Measurements from ENCODE around the gene C13orf42. TPM values are rescaled to one million over a fixed set of nuclear protein-coding genes. Genes with fewer than 3 reads are reported as not detected.

C13orf42 gene
- polyA plus RNA-seq, 2 of the 4 experiments (the other 2 are of a cell fraction) = not detected

GRCh38 chr13:51155161-51155560 is 44.1 kb upstream of the C13orf42 start:
- DNase-seq (ENCODE audit: low read depth in 1 of 2, low spot score in 1 of 2) (no peak), ATAC-seq (no peak), FAIRE-seq (no peak)
- TF ChIP-seq ZNF302 (CRISPR knock-in tag; IDR thresholded peaks at IDR 0.05) (no peak), NR3C1 (IDR thresholded peaks at IDR 0.05) (no peak), SMC3 (IDR thresholded peaks at IDR 0.05) (no peak), KDM5A (IDR thresholded peaks at IDR 0.05) (no peak), PBX3 (IDR thresholded peaks at IDR 0.05) (no peak), SREBF2 (IDR thresholded peaks at IDR 0.05) (no peak), USF2 (IDR thresholded peaks at IDR 0.05) (no peak)
- no peak overlapping the region for H3K27ac ChIP-seq
- ChIA-PET CTCF (interaction anchor here (1.2 to 2.1 kb wide), 3 partner anchors 35 to 973 kb away, joined by 3 to 7 read pairs (median 4); partner anchors contain the start of gene NEK5), POLR2A (no interaction called here)
- H3K4me3 ChIP-seq = no peak overlapping the region
- H3K9me3 ChIP-seq = no peaks in the 10 kb centered on the region
- WGBS (ENCODE audit: missing lambda C conversion rate) = 67% methylated on average over 1 of the region's 1 CpG
- H3K4me1 ChIP-seq = no peaks in the 10 kb centered on the region
- no peak overlapping the region for H3K4me2 ChIP-seq

GRCh38 chr13:51154029-51154555 is 43.0 kb upstream of the C13orf42 start:
- DNase-seq (ENCODE audit: low read depth in 1 of 2, low spot score in 1 of 2) (no peak), FAIRE-seq (no peak), ATAC-seq (no peak)
- POLR2A ChIA-PET = no interaction called here
- H3K4me1 ChIP-seq = no peaks in the 10 kb centered on the region
- CTCF ChIA-PET = interaction anchor here (0.8 to 1.0 kb wide), 3 partner anchors 130 to 644 kb away, joined by 3 to 7 read pairs (median 3); no protein-coding TSS in a partner anchor
- no peak overlapping the region for H3K4me2 ChIP-seq
- WGBS (ENCODE audit: missing lambda C conversion rate) = 86% methylated on average over 7 of the region's 7 CpGs
- no peaks in the 10 kb centered on the region for H3K9me3 ChIP-seq
- H3K27ac ChIP-seq = no peak overlapping the region
- peak; percentile 63 for TF ChIP-seq MAFK (IDR thresholded peaks at IDR 0.05; ENCODE audit: partially characterized antibody)
- no peak for TF ChIP-seq JUN (IDR thresholded peaks at IDR 0.05)
- no peak for TF ChIP-seq HOXB5 (CRISPR knock-in tag; IDR thresholded peaks at IDR 0.05)
- no peak for TF ChIP-seq RARB (CRISPR knock-in tag; IDR thresholded peaks at IDR 0.05)
- TF ChIP-seq BCL3 (IDR thresholded peaks at IDR 0.05) = no peak
- no peak for TF ChIP-seq ZFP36 (IDR thresholded peaks at IDR 0.05; ENCODE audit: borderline replicate concordance, partially characterized antibody)
- no peak for TF ChIP-seq HMGXB4 (CRISPR knock-in tag; IDR thresholded peaks at IDR 0.05; ENCODE audit: borderline replicate concordance)
- no peak for TF ChIP-seq POLR2A (IDR thresholded peaks at IDR 0.05; ENCODE audit: low read length)
- TF ChIP-seq NFE2L2 (conservative IDR thresholded peaks at IDR 0.05; ENCODE audit: low read length) = peak; percentile 56; the same call in 1 of the 2 replicates
- no peak for TF ChIP-seq TFCP2L1 (CRISPR knock-in tag; IDR thresholded peaks at IDR 0.05)
- TF ChIP-seq NR3C1 (IDR thresholded peaks at IDR 0.05) = no peak
- TF ChIP-seq HOXB13 (CRISPR knock-in tag; IDR thresholded peaks at IDR 0.05; ENCODE audit: low read depth) = no peak
- no peak overlapping the region for H3K4me3 ChIP-seq

GRCh38 chr13:51153527-51153926 is 42.5 kb upstream of the C13orf42 start:
- Histone ChIP-seq H3K27ac (no peak overlapping the region), H3K4me1 (no peaks in the 10 kb centered on the region), H3K4me2 (no peak overlapping the region), H3K4me3 (no peak overlapping the region), H3K9me3 (no peaks in the 10 kb centered on the region)
- ATAC-seq (no peak), FAIRE-seq (no peak), DNase-seq (ENCODE audit: low read depth in 1 of 2, low spot score in 1 of 2) (no peak)
- ChIA-PET POLR2A (no interaction called here), CTCF (interaction anchor here (0.9 to 1.0 kb wide), 2 partner anchors 133 to 644 kb away, joined by 3 to 7 read pairs; no protein-coding TSS in a partner anchor)
- 75% methylated on average over 5 of the region's 8 CpGs for WGBS (ENCODE audit: missing lambda C conversion rate)
- TF ChIP-seq CHD2 (IDR thresholded peaks at IDR 0.05; ENCODE audit: low read length, partially characterized antibody) = no peak
- TF ChIP-seq KDM5A (IDR thresholded peaks at IDR 0.05) = no peak
- TF ChIP-seq HOXB13 (CRISPR knock-in tag; IDR thresholded peaks at IDR 0.05; ENCODE audit: low read depth) = no peak
- TF ChIP-seq RARB (CRISPR knock-in tag; IDR thresholded peaks at IDR 0.05) = no peak
- no peak for TF ChIP-seq GATA3 (IDR thresholded peaks at IDR 0.05; ENCODE audit: borderline replicate concordance)
- TF ChIP-seq E2F6 (IDR thresholded peaks at IDR 0.05; ENCODE audit: borderline replicate concordance, low read depth) = no peak
- no peak for TF ChIP-seq CHD4 (IDR thresholded peaks at IDR 0.05; ENCODE audit: borderline replicate concordance)
- TF ChIP-seq USF2 (IDR thresholded peaks at IDR 0.05) = no peak
- no peak for TF ChIP-seq HES2 (IDR thresholded peaks at IDR 0.05)
